HepG2 (cell line): ENCODE results near the gene ACACB. TPM values are rescaled to one million over a fixed set of nuclear protein-coding genes. Genes with fewer than 3 reads are reported as not detected.

Experiments used
- ARNT2 ChIP-seq: sonication (generic); formaldehyde crosslinking; IDR thresholded peaks from 2 replicates; pipeline ENCODE4 v1.8.0; 2022; ENCODE audit warnings: mild to moderate bottlenecking, low read depth, missing genetic modification reagents, moderate library complexity
- BATF2 ChIP-seq: sonication (generic); formaldehyde crosslinking; IDR thresholded peaks from 2 replicates; pipeline ENCODE4 v1.8.0; 2022; ENCODE audit warnings: mild to moderate bottlenecking, missing genetic modification reagents, moderate library complexity
- DDIT3 ChIP-seq: sonication (generic); formaldehyde crosslinking; IDR thresholded peaks from 2 replicates; pipeline ENCODE4 v1.4.0; 2020; ENCODE audit warnings: mild to moderate bottlenecking, missing genetic modification reagents
- ELK4 ChIP-seq: sonication (generic); formaldehyde crosslinking; IDR thresholded peaks from 2 replicates; pipeline ENCODE4 v1.9.0; 2021; ENCODE audit warnings: missing genetic modification reagents, borderline replicate concordance
- GRHL1 ChIP-seq: sonication (generic); formaldehyde crosslinking; conservative IDR thresholded peaks from 2 replicates; pipeline ENCODE4 v1.8.0; 2022; ENCODE audit warnings: missing genetic modification reagents
- HNRNPK ChIP-seq: fragments of 200-400 bp; formaldehyde crosslinking; IDR thresholded peaks from 2 replicates; pipeline ENCODE4 v1.6.1; 2018; ENCODE audit warnings: low read length, low read depth, moderate library complexity, mild to moderate bottlenecking; ENCODE audit not compliant: poor library complexity, severe bottlenecking
- PATZ1 ChIP-seq: sonication (generic); formaldehyde crosslinking; IDR thresholded peaks from 2 replicates; pipeline ENCODE4 v1.4.0; 2020; ENCODE audit warnings: missing genetic modification reagents
- STAT5B ChIP-seq: sonication (generic); formaldehyde crosslinking; IDR thresholded peaks from 2 replicates; pipeline ENCODE4 v1.4.0; 2020; ENCODE audit warnings: missing genetic modification reagents
- TCF7L2 ChIP-seq: IDR thresholded peaks from 2 replicates; pipeline ENCODE4 v1.6.1; 2011; ENCODE audit warnings: mild to moderate bottlenecking, low read depth, low read length, moderate library complexity
- TOPORS ChIP-seq: sonication (generic); formaldehyde crosslinking; IDR thresholded peaks from 2 replicates; pipeline ENCODE4 v1.8.0; 2023; ENCODE audit warnings: mild to moderate bottlenecking, missing genetic modification reagents
- ZBTB7B ChIP-seq: sonication (generic); formaldehyde crosslinking; IDR thresholded peaks from 2 replicates; pipeline ENCODE4 v1.4.0; 2020; ENCODE audit warnings: missing genetic modification reagents
- ZNF207 ChIP-seq: fragments of 450-650 bp; IDR thresholded peaks from 2 replicates; pipeline ENCODE4 v1.6.1; 2016; ENCODE audit warnings: antibody characterized with exemption, borderline replicate concordance
- ZNF556 ChIP-seq: sonication (generic); formaldehyde crosslinking; IDR thresholded peaks from 2 replicates; pipeline ENCODE4 v1.4.0; 2020; ENCODE audit warnings: mild to moderate bottlenecking, missing genetic modification reagents, borderline replicate concordance
- ZNF597 ChIP-seq: sonication (generic); formaldehyde crosslinking; IDR thresholded peaks from 2 replicates; pipeline ENCODE4 v1.5.0; 2020; ENCODE audit warnings: missing genetic modification reagents
- ZNF639 ChIP-seq: conservative IDR thresholded peaks from 2 replicates; pipeline ENCODE4 v1.6.1; 2018; ENCODE audit warnings: missing genetic modification reagents
- ZNF792 ChIP-seq: IDR thresholded peaks from 2 replicates; pipeline ENCODE4 v1.6.1; 2016
- ZNF816 ChIP-seq: sonication (generic); formaldehyde crosslinking; IDR thresholded peaks from 2 replicates; pipeline ENCODE4 v1.8.0; 2022; ENCODE audit warnings: missing genetic modification reagents, mild to moderate bottlenecking, borderline replicate concordance
- ZSCAN9 ChIP-seq: IDR thresholded peaks from 2 replicates; pipeline ENCODE4 v1.6.1; 2016; ENCODE audit warnings: borderline replicate concordance
- polyA plus RNA-seq, 8 experiments: library from polyadenylated mRNA; depleted of rRNA in 3 of 8; stranded (reverse) in 7 of 8; unstranded in 1 of 8; fragments of >200 nt; fragmentation: Illumina TruSeq in 4 of 8; extraction: Trizol in 4 of 8; gene quantifications; 2 replicates each; pipeline versions ENCODE4 v1.2.1 to v1.2.3, GENCODE V29; 2011 to 2016; ENCODE audit warnings: low read depth in 4 of 8, missing spikeins in 1 of 8, mixed read lengths in 1 of 8; ENCODE audit not compliant: insufficient read depth in 1 of 8
- total RNA-seq, 5 experiments: library from RNA; depleted of rRNA; stranded (reverse); fragments of >200 nt; fragmentation: Illumina TruSeq; extraction: Trizol; gene quantifications; 2 replicates each; pipeline ENCODE4 v1.2.3, GENCODE V29; 2016; ENCODE audit warnings: low read depth in 1 of 5

ACACB gene
- total and polyA plus RNA-seq, 2 of the 13 experiments (the other 11 are each of a cell fraction or from before 2014, with no cell fraction given) = 6.2 to 8.6 TPM

- peak; percentile 63; the same call in 1 of the 2 replicates for TF ChIP-seq ZNF792
- peak; percentile 68; the same call in 1 of the 2 replicates for TF ChIP-seq STAT5B (CRISPR knock-in tag)
- TF ChIP-seq ZBTB7B (CRISPR knock-in tag) = peak; percentile 86
- no peak for TF ChIP-seq ARNT2
- no peak for TF ChIP-seq TCF7L2
- TF ChIP-seq ZNF556 (CRISPR knock-in tag) = peak; percentile 79; the same call in 1 of the 2 replicates
- TF ChIP-seq ZNF639 (CRISPR knock-in tag) = no peak
- TF ChIP-seq DDIT3 (CRISPR knock-in tag) = 0 out of 2 replicates have a peak, but pooled peaks have one; percentile 66
- TF ChIP-seq ZNF207 = no peak
- TF ChIP-seq HNRNPK = no peak
- TF ChIP-seq ELK4 (CRISPR knock-in tag) = no peak
- no peak for TF ChIP-seq ZNF816 (CRISPR knock-in tag)
- TF ChIP-seq ZNF597 (CRISPR knock-in tag) = no peak
- TF ChIP-seq GRHL1 (CRISPR knock-in tag) = no peak
- peak; percentile 93 for TF ChIP-seq PATZ1 (CRISPR knock-in tag)
- no peak for TF ChIP-seq BATF2 (CRISPR knock-in tag)
- no peak for TF ChIP-seq TOPORS (CRISPR knock-in tag)
- TF ChIP-seq ZSCAN9 (CRISPR knock-in tag) = peak; percentile 77; the same call in 1 of the 2 replicates
These were observed at the start of gene ACACB (continued) for GRCh38 chr12:109115758-109116610.
